Activated gamma-delta T cell (primary cell): ENCODE measurements around the gene HPCAL4.

Source experiments
- DNase-seq: peaks from one replicate; lab custom pipeline; 2025; lab: John Stamatoyannopoulos, UW

The HPCAL4 gene

GRCh38 chr1:39676948-39677548 lies 14.2 kb downstream of the HPCAL4 start:
- no peak for DNase-seq

- DNase-seq = no peak
These were observed 16.0 kb downstream of the HPCAL4 start for GRCh38 chr1:39675220-39675619.

- no peak for DNase-seq
These were observed 18.0 kb downstream of the HPCAL4 start for GRCh38 chr1:39673215-39673614.

- no peak for DNase-seq
These were observed 18.7 kb downstream of the HPCAL4 start for GRCh38 chr1:39672551-39672947.

- DNase-seq = no peak
These were observed 19.3 kb downstream of the HPCAL4 start, which contains the start of gene NT5C1A for GRCh38 chr1:39671793-39672550. TSS of gene NT5C1A (minus strand) at chr1:39672107. CDS start at chr1:39672038, 69 bp downstream.

- DNase-seq = no peak
These were observed 19.8 kb downstream of the HPCAL4 start for GRCh38 chr1:39671433-39671792.

- no peak for DNase-seq
These were observed 20.5 kb downstream of the HPCAL4 start for GRCh38 chr1:39670689-39671088.

GRCh38 chr1:39668894-39669293 lies 22.3 kb downstream of the HPCAL4 start:
- no peak for DNase-seq

GRCh38 chr1:39668111-39668510 lies 23.1 kb downstream of the HPCAL4 start:
- no peak for DNase-seq

GRCh38 chr1:39666772-39667171 lies 24.5 kb downstream of the HPCAL4 start:
- DNase-seq = no peak

GRCh38 chr1:39663559-39663958 lies 27.7 kb downstream of the HPCAL4 start:
- DNase-seq = no peak

- DNase-seq = no peak
These were observed 28.4 kb downstream of the HPCAL4 start for GRCh38 chr1:39662861-39663260.

GRCh38 chr1:39659538-39659937 lies 31.7 kb downstream of the HPCAL4 start:
- no peak for DNase-seq

GRCh38 chr1:39659110-39659509 lies 32.1 kb downstream of the HPCAL4 start:
- no peak for DNase-seq

GRCh38 chr1:39657923-39658485 lies 33.2 kb downstream of the HPCAL4 start:
- no peak for DNase-seq

- no peak for DNase-seq
These were observed 33.8 kb downstream of the HPCAL4 start for GRCh38 chr1:39657402-39657801.

- no peak for DNase-seq
These were observed 34.8 kb downstream of the HPCAL4 start for GRCh38 chr1:39656391-39656790.

- no peak for DNase-seq
These were observed 35.5 kb downstream of the HPCAL4 start for GRCh38 chr1:39655578-39656268.

- no peak for DNase-seq
These were observed 36.9 kb downstream of the HPCAL4 start for GRCh38 chr1:39654291-39654690.

GRCh38 chr1:39653546-39654031 lies 37.6 kb downstream of the HPCAL4 start:
- DNase-seq = no peak

- no peak for DNase-seq
These were observed 38.7 kb downstream of the HPCAL4 start for GRCh38 chr1:39652554-39652953.

GRCh38 chr1:39652105-39652504 lies 39.1 kb downstream of the HPCAL4 start:
- no peak for DNase-seq

GRCh38 chr1:39650431-39650830 lies 40.8 kb downstream of the HPCAL4 start:
- no peak for DNase-seq
